ENCODE results near the gene GTF2IRD2. TPM values are rescaled to one million over a fixed set of nuclear protein-coding genes. Genes with fewer than 3 reads are reported as not detected.
"Not testable (repeated sequence)": the region's sequence is repeated elsewhere in the genome, so short reads cannot be mapped to it uniquely, and the experiment has no call there.

GTF2IRD2 gene
- total and polyA plus RNA-seq, 2 of the 8 experiments (the other 6 are each of a cell fraction or from before 2014, with no cell fraction given) = 4.1 to 4.3 TPM

- H2BK12ac ChIP-seq (ENCODE audit: low read depth, low read length); H3K36me3 ChIP-seq (ENCODE audit: control insufficient read depth in 2 of 4, insufficient read depth in 4 of 4, low read length in 3 of 4); H2AK5ac ChIP-seq (ENCODE audit: low read depth, low read length); H2BK120ac ChIP-seq (replicated peaks; ENCODE audit: low read depth, low read length); H3K4me1 ChIP-seq (replicated peaks in 1 of 4; ENCODE audit: control insufficient read depth in 3 of 4, insufficient read depth in 4 of 4, low read length in 3 of 4); CTCF ChIA-PET (ENCODE audit: partially characterized antibody); H4K5ac ChIP-seq (ENCODE audit: insufficient read length, low read depth, low read length); POLR2A ChIA-PET (ENCODE audit: partially characterized antibody); H4K91ac ChIP-seq (replicated peaks; ENCODE audit: insufficient read length, low read length); H3K9me3 ChIP-seq (ENCODE audit: insufficient read depth in 2 of 2, low read depth in 1 of 2, low read length in 1 of 2); H2AFZ ChIP-seq (ENCODE audit: low read length); H3K14ac ChIP-seq (ENCODE audit: insufficient read length); H2BK20ac ChIP-seq (ENCODE audit: low read length); H3K79me1 ChIP-seq (ENCODE audit: low read depth, low read length); H3K18ac ChIP-seq (ENCODE audit: extremely low read depth, low read length); H3K9ac ChIP-seq (replicated peaks in 1 of 4; ENCODE audit: extremely low read depth in 1 of 4, low read depth in 3 of 4, low read length in 3 of 4); H4K20me1 ChIP-seq (replicated peaks in 1 of 2; ENCODE audit: control insufficient read depth in 1 of 2, insufficient read depth in 2 of 2, low read length in 2 of 2); H2BK5ac ChIP-seq (ENCODE audit: low read depth, low read length); H3K4me2 ChIP-seq (ENCODE audit: insufficient read depth in 1 of 2, low read depth in 2 of 2, low read length in 2 of 2); H3K79me2 ChIP-seq (ENCODE audit: control insufficient read depth in 1 of 2, insufficient read depth in 2 of 2, low read length in 2 of 2); H3K23ac ChIP-seq (ENCODE audit: insufficient read length); H3K56ac ChIP-seq (replicated peaks; ENCODE audit: insufficient read length, low read depth, low read length); H4K8ac ChIP-seq (ENCODE audit: extremely low read depth, insufficient read depth, low read length); DNase-seq (ENCODE audit: low read depth in 1 of 2, low spot score in 2 of 2); H3K27me3 ChIP-seq (replicated peaks in 1 of 4; ENCODE audit: control insufficient read depth in 3 of 4, extremely low read depth in 1 of 4, insufficient read depth in 3 of 4, low read length in 3 of 4); H3K4ac ChIP-seq (replicated peaks; ENCODE audit: insufficient read length, low read depth, low read length); H3K27ac ChIP-seq (ENCODE audit: low read depth, low read length); H3K4me3 ChIP-seq (ENCODE audit: extremely low read depth in 1 of 4, insufficient read depth in 2 of 4, low read depth in 3 of 4, low read length in 4 of 4); FAIRE-seq; H2BK15ac ChIP-seq (ENCODE audit: low read length); H3K23me2 ChIP-seq (ENCODE audit: low read depth, low read length): not testable (repeated sequence)
- WGBS, 2 experiments (ENCODE audit: extremely low coverage in 1 of 2, insufficient coverage in 1 of 2, insufficient read length in 1 of 2, insufficient replicate concordance in 2 of 2, low coverage in 1 of 2, low lambda C conversion rate in 2 of 2, missing lambda C conversion rate in 1 of 2) = no CpG with 5 or more reads among the region's 4 CpGs
Observed at GRCh38 chr7:74830411-74830810, 21.0 kb downstream of the GTF2IRD2 start.

GRCh38 chr7:74829959-74830358, 21.4 kb downstream of the GTF2IRD2 start:
- H3K79me2 ChIP-seq (ENCODE audit: control insufficient read depth in 1 of 2, insufficient read depth in 2 of 2, low read length in 2 of 2); H2AFZ ChIP-seq (ENCODE audit: low read length); H3K9ac ChIP-seq (replicated peaks in 1 of 4; ENCODE audit: extremely low read depth in 1 of 4, low read depth in 3 of 4, low read length in 3 of 4); POLR2A ChIA-PET (ENCODE audit: partially characterized antibody); CTCF ChIA-PET (ENCODE audit: partially characterized antibody); H3K18ac ChIP-seq (ENCODE audit: extremely low read depth, low read length); H4K5ac ChIP-seq (ENCODE audit: insufficient read length, low read depth, low read length); FAIRE-seq; H3K79me1 ChIP-seq (ENCODE audit: low read depth, low read length); H3K4me2 ChIP-seq (ENCODE audit: insufficient read depth in 1 of 2, low read depth in 2 of 2, low read length in 2 of 2); H3K23me2 ChIP-seq (ENCODE audit: low read depth, low read length); DNase-seq (ENCODE audit: low read depth in 1 of 2, low spot score in 2 of 2); H3K4me3 ChIP-seq (ENCODE audit: extremely low read depth in 1 of 4, insufficient read depth in 2 of 4, low read depth in 3 of 4, low read length in 4 of 4); H2BK20ac ChIP-seq (ENCODE audit: low read length); H3K36me3 ChIP-seq (ENCODE audit: control insufficient read depth in 2 of 4, insufficient read depth in 4 of 4, low read length in 3 of 4); H3K14ac ChIP-seq (ENCODE audit: insufficient read length); H3K27ac ChIP-seq (ENCODE audit: low read depth, low read length); H4K91ac ChIP-seq (replicated peaks; ENCODE audit: insufficient read length, low read length); H3K27me3 ChIP-seq (replicated peaks in 1 of 4; ENCODE audit: control insufficient read depth in 3 of 4, extremely low read depth in 1 of 4, insufficient read depth in 3 of 4, low read length in 3 of 4); H2AK5ac ChIP-seq (ENCODE audit: low read depth, low read length); H2BK15ac ChIP-seq (ENCODE audit: low read length); H3K9me3 ChIP-seq (ENCODE audit: insufficient read depth in 2 of 2, low read depth in 1 of 2, low read length in 1 of 2); H3K56ac ChIP-seq (replicated peaks; ENCODE audit: insufficient read length, low read depth, low read length); H4K20me1 ChIP-seq (replicated peaks in 1 of 2; ENCODE audit: control insufficient read depth in 1 of 2, insufficient read depth in 2 of 2, low read length in 2 of 2); H3K4ac ChIP-seq (replicated peaks; ENCODE audit: insufficient read length, low read depth, low read length); H2BK12ac ChIP-seq (ENCODE audit: low read depth, low read length); H2BK120ac ChIP-seq (replicated peaks; ENCODE audit: low read depth, low read length); H3K4me1 ChIP-seq (replicated peaks in 1 of 4; ENCODE audit: control insufficient read depth in 3 of 4, insufficient read depth in 4 of 4, low read length in 3 of 4); H4K8ac ChIP-seq (ENCODE audit: extremely low read depth, insufficient read depth, low read length); H2BK5ac ChIP-seq (ENCODE audit: low read depth, low read length); H3K23ac ChIP-seq (ENCODE audit: insufficient read length): not testable (repeated sequence)
- 92% methylated on average over 1 of the region's 4 CpGs; no CpG with 5 or more reads in 1 of the 2 experiments for WGBS, 2 experiments (ENCODE audit: extremely low coverage in 1 of 2, insufficient coverage in 1 of 2, insufficient read length in 1 of 2, insufficient replicate concordance in 2 of 2, low coverage in 1 of 2, low lambda C conversion rate in 2 of 2, missing lambda C conversion rate in 1 of 2)
